SH-SY5Y (cell line): Measurements from ENCODE around the gene LOXL1.

Experiments
- GATA2 ChIP-seq: IDR thresholded peaks from 2 replicates; pipeline ENCODE4 v1.6.1; 2011; ENCODE audit warnings: mild to moderate bottlenecking, low read depth, low read length
- GATA3 ChIP-seq: IDR thresholded peaks from 2 replicates; pipeline ENCODE4 v1.6.1; 2011; ENCODE audit warnings: low read depth, mild to moderate bottlenecking, low read length, moderate library complexity

DNA sequence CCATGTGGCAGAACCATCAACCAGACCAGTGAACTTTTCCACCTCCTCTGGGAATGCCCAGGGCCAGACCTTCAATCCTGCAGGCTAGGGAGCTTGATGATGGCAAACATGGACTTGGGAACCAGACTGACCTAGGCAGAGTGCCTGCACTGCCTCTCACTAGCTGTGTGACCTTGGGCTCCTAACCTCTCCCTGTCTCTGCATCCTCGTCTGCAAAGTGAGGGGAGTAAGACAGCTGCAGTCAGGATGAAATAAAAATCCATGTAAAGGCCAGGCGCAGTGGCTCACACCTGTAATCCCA lies 17.5 kb upstream of the LOXL1 start:
- TF ChIP-seq GATA2 (no peak), GATA3 (no peak)
